ENCODE data around the gene EPHB4. TPM values are rescaled to one million over a fixed set of nuclear protein-coding genes. Genes with fewer than 3 reads are reported as not detected.

EPHB4 gene
- polyA plus RNA-seq, 4 donors = 73.1 to 87.8 (median 78.5) TPM

Other genes starting within 250 kb of the EPHB4 start
- gene LRCH4, start 241.4 kb downstream of the EPHB4 start, polyA plus RNA-seq (ENCODE audit: insufficient read length in 4 of 4) = 10 to 100 TPM; 28.3 to 54.2 (median 42.0) TPM
- 1 to 10 TPM; 1.7 to 3.5 (median 2.3) TPM for gene FBXO24, start 241.2 kb downstream of the EPHB4 start, polyA plus RNA-seq (ENCODE audit: insufficient read length in 4 of 4)
- gene PCOLCE, start 225.2 kb downstream of the EPHB4 start, polyA plus RNA-seq (ENCODE audit: insufficient read length in 4 of 4) = 100 to 1,000 TPM; 129 to 641 (median 145) TPM
- 10 to 100 TPM; 23.5 to 34.9 (median 28.7) TPM for gene MOSPD3, start 215.0 kb downstream of the EPHB4 start, polyA plus RNA-seq (ENCODE audit: insufficient read length in 4 of 4)
- gene TFR2, start 186.0 kb downstream of the EPHB4 start, polyA plus RNA-seq (ENCODE audit: insufficient read length in 4 of 4) = 1 to 10 TPM in 3 of 4 donors, under 1 TPM in 1; 0.64 to 3.5 (median 1.3) TPM
- gene ACTL6B, start 171.1 kb downstream of the EPHB4 start, polyA plus RNA-seq (ENCODE audit: insufficient read length in 4 of 4) = under 1 TPM in 2 of 4 donors, not detected in 2; 0.19 to 0.22 TPM
- 100 to 1,000 TPM; 176 to 210 (median 199) TPM for gene GNB2, start 153.8 kb downstream of the EPHB4 start, polyA plus RNA-seq (ENCODE audit: insufficient read length in 4 of 4)
- gene GIGYF1, start 133.3 kb downstream of the EPHB4 start, polyA plus RNA-seq (ENCODE audit: insufficient read length in 4 of 4) = 10 to 100 TPM; 30.0 to 63.8 (median 40.4) TPM
- gene POP7, start 121.4 kb downstream of the EPHB4 start, polyA plus RNA-seq (ENCODE audit: insufficient read length in 4 of 4) = 10 to 100 TPM; 20.6 to 31.4 (median 23.9) TPM
- gene EPO, start 107.1 kb downstream of the EPHB4 start, polyA plus RNA-seq (ENCODE audit: insufficient read length in 4 of 4) = under 1 TPM in 2 of 4 donors, not detected in 2; 0.17 to 0.18 TPM
- under 1 TPM in 1 of 4 donors, not detected in 3; 0.03 TPM for gene ZAN, start 93.9 kb downstream of the EPHB4 start, polyA plus RNA-seq (ENCODE audit: insufficient read length in 4 of 4)
- 10 to 100 TPM; 15.3 to 41.3 (median 20.7) TPM for gene SLC12A9, start 25.2 kb upstream of the EPHB4 start, polyA plus RNA-seq (ENCODE audit: insufficient read length in 4 of 4)
- 100 to 1,000 TPM in 1 of 4 donors, 10 to 100 TPM in 3; 51.1 to 104 (median 73.0) TPM for gene TRIP6, start 39.9 kb upstream of the EPHB4 start, polyA plus RNA-seq (ENCODE audit: insufficient read length in 4 of 4)
- gene SRRT, start 47.6 kb upstream of the EPHB4 start, polyA plus RNA-seq (ENCODE audit: insufficient read length in 4 of 4) = 100 to 1,000 TPM; 132 to 208 (median 160) TPM
- gene UFSP1, start 62.2 kb upstream of the EPHB4 start, polyA plus RNA-seq (ENCODE audit: insufficient read length in 4 of 4) = 1 to 10 TPM; 1.2 to 2.7 (median 2.0) TPM
- 1 to 10 TPM; 3.5 to 6.0 (median 4.8) TPM for gene ACHE, start 68.4 kb upstream of the EPHB4 start, polyA plus RNA-seq (ENCODE audit: insufficient read length in 4 of 4)
- gene MUC3A, start 122.0 kb upstream of the EPHB4 start, polyA plus RNA-seq (ENCODE audit: insufficient read length in 4 of 4) = under 1 TPM; 0.04 to 0.57 (median 0.33) TPM
- under 1 TPM in 2 of 4 donors, not detected in 2; 0.11 to 0.46 TPM for gene MUC12, start 142.0 kb upstream of the EPHB4 start, polyA plus RNA-seq (ENCODE audit: insufficient read length in 4 of 4)
- not detected for gene MUC17, start 192.6 kb upstream of the EPHB4 start, polyA plus RNA-seq (ENCODE audit: insufficient read length in 4 of 4)

All from left renal pelvis (tissue), 4 donors.